ENCODE results near the gene EHHADH. TPM values are rescaled to one million over a fixed set of nuclear protein-coding genes. Genes with fewer than 3 reads are reported as not detected.

The EHHADH gene
- total and polyA plus RNA-seq, 2 donors (not counting 3 experiments of a cell fraction or from before 2014, with no cell fraction given): 1.3 to 5.8 TPM

DNA sequence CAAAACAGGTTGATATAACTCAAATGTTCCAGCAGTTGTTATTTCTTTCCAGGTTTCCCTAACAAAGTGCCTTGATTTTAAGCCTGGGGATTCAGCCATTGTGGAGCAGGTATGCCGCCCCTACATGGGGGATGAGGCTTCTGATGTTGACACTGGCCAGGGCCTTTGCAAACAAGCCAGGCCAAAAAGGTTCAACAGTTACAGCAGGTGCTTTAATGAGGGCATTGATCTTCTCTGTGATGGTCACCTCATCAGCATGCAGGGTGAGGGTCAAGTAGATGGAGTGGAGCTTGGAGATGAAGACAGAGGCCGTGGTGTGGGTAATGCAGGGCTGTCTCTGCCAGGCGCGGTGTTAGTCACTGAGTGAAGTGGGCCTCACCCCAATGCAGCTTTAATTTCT lies 22.6 kb upstream of the EHHADH start:
- intact Hi-C loops (cut with micrococcal nuclease): no loop called here
- Histone ChIP-seq H3K9ac (replicated peaks; ENCODE audit: extremely low read depth, insufficient read depth, low read length) (no peak overlapping the region), H3K36me3 (ENCODE audit: control insufficient read depth in 2 of 2, extremely low read depth in 1 of 2, insufficient read depth in 2 of 2, low read length in 2 of 2) (no peaks in the 10 kb centered on the region), H2AFZ (ENCODE audit: low read depth, low read length) (no peak overlapping the region), H3K9me3 (replicated peaks; ENCODE audit: control insufficient read depth, insufficient read depth, low read length) (no peaks in the 10 kb centered on the region), H3K79me2 (ENCODE audit: control insufficient read depth, insufficient read depth, low read length) (no peaks in the 10 kb centered on the region), H3K4me3 (replicated peaks in 1 of 3; ENCODE audit: insufficient read depth in 1 of 3, low read depth in 1 of 3, low read length in 3 of 3) (no peak overlapping the region), H3K27ac (ENCODE audit: insufficient read depth, low read depth, low read length) (no peak overlapping the region), H3K27me3 (ENCODE audit: control insufficient read depth in 2 of 2, insufficient read depth in 2 of 2, low read length in 2 of 2) (peaks cover 4 to 5% of the 10 kb centered on the region in 2 experiments), H3K4me1 (ENCODE audit: control insufficient read depth, extremely low read depth, insufficient read depth, low read length) (no peaks in the 10 kb centered on the region), H4K20me1 (replicated peaks; ENCODE audit: control insufficient read depth, extremely low read depth, insufficient read depth, low read length) (no peaks in the 10 kb centered on the region), H3K9me1 (replicated peaks; ENCODE audit: control insufficient read depth, extremely low read depth, insufficient read depth, low read length) (no peaks in the 10 kb centered on the region), H3K4me2 (ENCODE audit: insufficient read depth, low read length) (no peak overlapping the region)
- DNase-seq (ENCODE audit: low read depth, low spot score): no peak
- TF ChIP-seq FOS (IDR thresholded peaks at IDR 0.05; ENCODE audit: borderline replicate concordance, insufficient read depth, low read length): no peak
- TF ChIP-seq, protein P1, sequence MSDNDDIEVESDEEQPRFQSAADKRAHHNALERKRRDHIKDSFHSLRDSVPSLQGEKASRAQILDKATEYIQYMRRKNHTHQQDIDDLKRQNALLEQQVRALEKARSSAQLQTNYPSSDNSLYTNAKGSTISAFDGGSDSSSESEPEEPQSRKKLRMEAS (IDR thresholded peaks at IDR 0.05; ENCODE audit: insufficient read depth, insufficient read length): no peak
- no peak for TF ChIP-seq POLR2A (IDR thresholded peaks at IDR 0.05; ENCODE audit: low read depth, low read length)
- ChIA-PET POLR2A (no interaction called here), CTCF (interaction anchor here (1.3 kb wide), 1 partner anchor 32 kb away, joined by 3 read pairs; no protein-coding TSS in a partner anchor)
- dilution Hi-C loops (cut with MboI; ENCODE audit: extremely low pct_ligation_motif_present, low sequenced_read_pairs): no loop called here
- no TSS peak for BruUV-seq (replicated peaks)
- FAIRE-seq: no peak

GRCh38 chr3:185272033-185272432 lies 18.2 kb upstream of the EHHADH start:
- no peaks in the 10 kb centered on the region for H3K36me3 ChIP-seq (ENCODE audit: control insufficient read depth in 2 of 2, extremely low read depth in 1 of 2, insufficient read depth in 2 of 2, low read length in 2 of 2)
- H4K20me1 ChIP-seq (replicated peaks; ENCODE audit: control insufficient read depth, extremely low read depth, insufficient read depth, low read length): no peaks in the 10 kb centered on the region
- POLR2A ChIA-PET: no interaction called here
- H3K27ac ChIP-seq (ENCODE audit: insufficient read depth, low read depth, low read length): no peak overlapping the region
- intact Hi-C loops (cut with micrococcal nuclease): no loop called here
- no peak overlapping the region for H3K9ac ChIP-seq (replicated peaks; ENCODE audit: extremely low read depth, insufficient read depth, low read length)
- dilution Hi-C loops (cut with MboI; ENCODE audit: extremely low pct_ligation_motif_present, low sequenced_read_pairs): no loop called here
- no peak overlapping the region for H3K4me2 ChIP-seq (ENCODE audit: insufficient read depth, low read length)
- TF ChIP-seq MYC (IDR thresholded peaks at IDR 0.05; ENCODE audit: low read depth, low read length) (no peak), POLR2A (IDR thresholded peaks at IDR 0.05; ENCODE audit: low read depth, low read length) (no peak)
- DNase-seq (ENCODE audit: low read depth, low spot score) (no peak), FAIRE-seq (no peak)
- no TSS peak for BruUV-seq (replicated peaks)
- no peaks in the 10 kb centered on the region for H3K4me1 ChIP-seq (ENCODE audit: control insufficient read depth, extremely low read depth, insufficient read depth, low read length)
- H2AFZ ChIP-seq (ENCODE audit: low read depth, low read length): no peak overlapping the region
- CTCF ChIA-PET: interaction anchor here (0.9 kb wide), 1 partner anchor 9 kb away, joined by 3 read pairs; no protein-coding TSS in a partner anchor
- H3K9me3 ChIP-seq (replicated peaks; ENCODE audit: control insufficient read depth, insufficient read depth, low read length): no peaks in the 10 kb centered on the region
- H3K4me3 ChIP-seq (replicated peaks in 1 of 3; ENCODE audit: insufficient read depth in 1 of 3, low read depth in 1 of 3, low read length in 3 of 3): no peak overlapping the region
- no peaks in the 10 kb centered on the region for H3K9me1 ChIP-seq (replicated peaks; ENCODE audit: control insufficient read depth, extremely low read depth, insufficient read depth, low read length)
- H3K79me2 ChIP-seq (ENCODE audit: control insufficient read depth, insufficient read depth, low read length): no peaks in the 10 kb centered on the region
- H3K27me3 ChIP-seq (ENCODE audit: control insufficient read depth in 2 of 2, insufficient read depth in 2 of 2, low read length in 2 of 2): peaks cover 9 to 22% of the 10 kb centered on the region in 2 experiments

Data from endothelial cell of umbilical vein (primary cell).